ENCODE measurements around the gene GPBP1L1.

The GPBP1L1 gene

DNA sequence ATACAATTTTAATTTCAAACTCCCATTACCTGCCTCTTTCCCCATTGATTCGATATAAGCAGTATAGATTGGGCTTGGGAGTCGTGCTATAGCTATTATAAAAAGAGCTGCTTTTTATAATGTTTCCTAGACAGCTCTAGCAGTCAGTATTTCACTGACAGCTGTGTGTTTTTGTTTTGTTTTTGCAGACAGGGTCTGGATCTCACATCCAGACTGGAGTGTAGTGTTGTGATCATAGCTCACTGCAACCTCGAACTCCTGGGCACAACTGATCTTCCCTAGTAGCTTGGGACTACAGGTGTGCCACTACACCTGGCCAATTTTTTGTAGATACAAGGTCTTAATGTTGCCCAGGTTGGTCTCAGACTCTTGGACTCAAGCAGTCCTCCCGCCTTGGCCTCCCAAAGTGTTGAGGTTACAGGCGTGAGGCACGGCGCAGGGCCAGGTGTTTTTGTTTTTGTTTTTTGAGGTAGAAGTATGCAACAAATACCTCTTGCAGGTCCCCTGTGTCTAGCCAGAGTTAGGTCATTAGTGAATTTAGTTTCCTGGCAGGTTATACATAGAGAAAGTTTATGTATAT is 100.7 kb downstream of the GPBP1L1 start:
- no peak for DNase-seq

DNA sequence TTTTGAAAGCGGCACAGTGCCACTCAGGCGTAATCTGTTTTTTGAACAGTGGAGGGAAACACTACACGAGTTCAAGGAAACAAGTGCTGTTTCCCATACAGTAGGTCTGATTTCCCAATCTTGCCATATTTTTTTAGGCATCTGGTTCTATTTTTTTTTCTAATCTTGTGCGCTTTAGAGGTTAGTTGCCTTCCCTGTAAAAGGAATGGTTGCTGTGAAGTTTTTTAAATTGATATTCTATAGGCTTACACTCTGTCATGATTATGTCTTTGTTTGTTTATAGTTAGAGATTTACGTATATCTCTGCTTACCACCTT is 101.3 kb downstream of the GPBP1L1 start:
- no peak for DNase-seq

DNA sequence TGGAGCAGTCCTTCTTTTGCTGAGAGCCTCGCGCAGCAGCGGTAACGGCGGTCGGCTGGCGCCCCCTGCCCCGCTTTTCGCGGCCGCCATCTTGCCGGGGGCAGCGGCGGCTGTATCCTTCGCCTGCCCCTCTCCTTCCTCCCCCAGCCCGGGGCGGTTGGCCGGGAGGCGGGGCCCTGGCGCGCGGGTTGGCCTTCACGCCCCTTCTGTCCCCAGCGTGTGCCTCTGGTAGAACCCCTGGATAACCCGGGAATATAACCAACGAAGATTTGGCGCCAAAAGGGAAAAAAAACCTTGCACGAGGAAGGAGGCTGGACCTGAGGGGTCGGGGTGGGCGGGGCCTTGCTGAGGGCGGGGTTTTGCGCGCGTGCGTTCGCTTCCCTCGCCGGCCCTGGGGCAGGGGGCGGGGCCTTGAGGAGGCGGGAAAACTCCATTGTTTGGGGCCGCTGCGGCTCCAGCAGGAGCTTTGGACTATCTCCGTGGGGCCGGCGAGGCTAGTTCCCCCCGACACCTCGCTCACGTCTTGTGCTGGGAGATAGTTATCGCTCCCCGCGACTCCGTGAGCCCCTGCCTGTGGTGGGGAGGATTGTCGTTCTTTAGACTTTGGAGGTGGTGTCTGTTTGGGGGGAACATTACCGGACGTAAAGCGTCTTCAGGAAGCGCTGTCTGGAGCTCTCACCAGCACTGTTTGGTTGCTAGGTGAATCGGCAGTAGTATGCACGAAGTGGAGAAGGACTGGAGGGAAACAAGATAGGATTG is 101.8 kb downstream of the GPBP1L1 start:
- DNase-seq, result peak; percentile 87

DNA sequence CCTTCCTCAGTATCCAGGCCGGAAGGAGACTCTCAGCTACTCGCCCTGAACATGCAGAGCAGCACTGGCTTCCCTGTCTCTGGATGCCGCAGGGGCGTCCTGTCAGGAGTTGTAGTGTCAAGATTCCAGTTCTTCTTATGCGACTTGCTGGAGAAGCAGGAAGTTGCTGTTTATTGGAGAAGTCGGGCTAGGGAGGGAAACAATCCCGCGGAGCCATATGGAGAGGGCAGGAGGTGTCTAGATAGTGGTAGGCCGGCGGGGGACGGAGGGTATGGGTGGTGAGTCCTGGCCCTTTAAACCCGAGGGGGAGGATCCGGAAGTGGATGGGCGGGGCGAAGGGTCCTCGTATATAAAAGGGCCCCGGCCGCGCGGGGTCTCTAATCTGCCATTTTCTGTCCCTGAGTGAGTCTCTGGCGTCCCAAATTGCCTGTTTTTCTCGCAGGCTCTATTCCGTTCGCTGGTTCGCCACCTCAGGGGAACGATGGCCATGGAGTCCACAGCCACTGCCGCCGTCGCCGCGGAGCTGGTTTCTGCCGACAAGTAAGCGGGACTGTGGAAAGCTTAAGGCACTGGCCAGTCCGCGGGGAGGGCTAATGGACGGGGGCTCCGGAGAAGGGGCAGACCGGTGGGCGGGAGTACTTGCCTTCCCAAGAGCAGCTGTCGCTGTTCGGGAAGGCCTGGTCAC is 102.5 kb downstream of the GPBP1L1 start, which contains the start of gene NASP:
NASP (plus strand) TSS at position 376 of the 685 bp plus-strand sequence; CDS start at position 482, 106 bp downstream.
- peak; percentile 93 for DNase-seq

GRCh38 chr1:45583264-45583665 is 103.1 kb downstream of the GPBP1L1 start:
- peak; percentile 95 for DNase-seq

Measured in stimulated activated CD4-positive, alpha-beta T cell treated with anti-CD3 and anti-CD28 coated beads, Interleukin-4, amount 100 ng/mL, for 24 hours (primary cell).